Measurements from ENCODE around the gene SZT2.
"Not testable (repeated sequence)": the region's sequence is repeated elsewhere in the genome, so short reads cannot be mapped to it uniquely, and the experiment has no call there.

- not testable (repeated sequence) for TF ChIP-seq FOXP4 (CRISPR knock-in tag; IDR thresholded peaks at IDR 0.05); ZNF138 (CRISPR knock-in tag; conservative IDR thresholded peaks at IDR 0.05); MAX (CRISPR knock-in tag; IDR thresholded peaks at IDR 0.05)
These were observed 19.9 kb upstream of the SZT2 start for GRCh38 chr1:43369779-43370178.

All from WTC11 (cell line).